Stimulated activated CD8-positive, alpha-beta memory T cell treated with anti-CD3 and anti-CD28 coated beads, Interleukin-2, amount 100 ng/mL, for 1 hour (primary cell): Measurements from ENCODE around the gene GNPTAB.
A peak's percentile ranks its signal among the peaks of the same experiment; 100 is the strongest.

Experiments
- DNase-seq, 2 donors: peaks; one replicate each; pipeline ENCODE4 v3.0.0-alpha.2; 2020; ENCODE audit warnings: low read depth in 2 of 2

GNPTAB gene

GRCh38 chr12:101804409-101804808 lies 26.4 kb downstream of the GNPTAB start:
- DNase-seq, result no peak

- DNase-seq, result no peak
Observed at GRCh38 chr12:101803978-101804377, 26.8 kb downstream of the GNPTAB start.

DNA sequence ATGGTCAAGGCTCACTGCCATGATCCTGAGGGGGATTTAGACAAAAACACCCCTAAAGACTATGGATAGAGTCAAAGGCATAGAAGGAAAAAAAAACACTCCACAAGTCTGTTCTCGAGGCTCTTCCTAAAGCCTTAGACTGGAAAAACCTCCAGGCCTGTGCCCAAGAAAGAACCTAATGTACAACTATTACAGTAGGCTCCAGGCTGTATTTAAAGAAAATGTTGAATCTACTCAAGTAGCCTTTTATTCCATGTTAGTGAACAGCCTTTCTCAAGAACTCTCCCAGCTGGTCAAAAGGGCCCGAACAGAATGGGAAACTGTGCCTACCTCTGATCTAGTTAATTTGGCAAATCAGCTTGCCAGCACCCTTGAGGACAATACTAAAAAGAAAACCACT lies 28.3 kb downstream of the GNPTAB start:
- DNase-seq, result no peak

GRCh38 chr12:101799774-101800173 lies 31.0 kb downstream of the GNPTAB start:
- DNase-seq, result no peak

GRCh38 chr12:101795786-101796185 lies 35.0 kb downstream of the GNPTAB start:
- DNase-seq, result no peak

- DNase-seq, result no peak
Observed at GRCh38 chr12:101795013-101795412, 35.7 kb downstream of the GNPTAB start.

DNA sequence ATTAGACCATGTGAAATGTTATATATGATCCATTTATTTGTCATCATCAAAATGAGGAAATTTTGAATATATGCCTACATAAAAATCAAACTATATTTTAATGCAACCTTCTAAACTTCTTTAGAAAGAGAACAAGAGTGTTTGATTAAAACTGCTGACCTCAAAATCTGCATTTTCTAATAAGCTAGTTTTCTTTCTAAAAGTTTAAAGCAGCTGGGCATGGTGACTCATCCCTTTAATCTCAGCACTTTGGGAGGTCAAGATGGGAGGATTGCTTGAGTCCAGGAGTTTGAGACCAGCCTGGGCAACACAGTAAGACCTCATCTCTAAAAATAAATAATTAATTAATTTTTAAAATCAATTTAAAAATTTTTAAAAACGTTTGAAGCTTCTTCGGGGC lies 36.2 kb downstream of the GNPTAB start:
- DNase-seq, result no peak

- no peak for DNase-seq
Observed at GRCh38 chr12:101793401-101793800, 37.4 kb downstream of the GNPTAB start.

DNA sequence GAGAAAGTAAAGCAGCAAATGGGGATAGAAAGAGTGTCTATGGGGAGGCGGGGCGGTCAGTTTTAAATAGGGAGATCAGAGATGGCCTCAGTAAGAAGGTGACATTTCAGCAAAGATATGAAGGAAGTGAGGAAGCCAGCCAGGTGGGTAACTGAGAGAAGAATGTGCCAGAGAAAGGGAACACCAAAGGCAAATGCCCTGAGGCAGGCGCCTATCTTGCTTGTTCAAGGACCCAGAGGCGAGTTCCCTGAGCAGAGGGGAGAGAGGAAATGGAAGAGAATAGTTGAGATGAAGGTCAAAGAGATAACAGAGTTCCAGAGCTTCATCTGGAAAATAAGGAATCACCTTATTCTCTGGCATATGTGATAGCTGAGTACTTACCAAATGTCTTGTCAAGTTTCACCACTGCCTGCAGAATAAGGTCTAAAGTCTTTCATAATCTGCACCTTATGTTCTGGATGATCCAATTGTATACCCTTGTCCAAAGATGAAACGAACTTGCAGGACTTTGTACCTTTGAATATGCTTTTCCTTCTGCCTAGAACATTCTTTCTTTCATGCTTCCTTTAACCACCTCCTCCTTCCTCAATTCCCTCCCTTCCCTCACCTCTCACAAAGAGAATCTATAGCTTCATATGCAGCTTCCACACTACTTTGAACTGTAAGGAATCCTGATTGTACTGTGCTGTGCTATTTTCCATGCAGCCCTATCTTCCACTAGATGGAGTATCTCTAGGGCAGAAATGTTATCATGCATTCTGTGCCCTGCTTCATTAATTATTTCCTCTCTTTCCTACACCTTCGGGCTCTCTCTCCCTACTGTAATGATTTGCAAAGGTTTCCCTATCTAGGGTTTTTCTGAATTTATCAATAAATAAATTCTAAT lies 38.5 kb downstream of the GNPTAB start:
- DNase-seq, result no peak

GRCh38 chr12:101789171-101789570 lies 41.6 kb downstream of the GNPTAB start:
- DNase-seq, result no peak

GRCh38 chr12:101785671-101786070 lies 45.1 kb downstream of the GNPTAB start:
- no peak for DNase-seq

DNA sequence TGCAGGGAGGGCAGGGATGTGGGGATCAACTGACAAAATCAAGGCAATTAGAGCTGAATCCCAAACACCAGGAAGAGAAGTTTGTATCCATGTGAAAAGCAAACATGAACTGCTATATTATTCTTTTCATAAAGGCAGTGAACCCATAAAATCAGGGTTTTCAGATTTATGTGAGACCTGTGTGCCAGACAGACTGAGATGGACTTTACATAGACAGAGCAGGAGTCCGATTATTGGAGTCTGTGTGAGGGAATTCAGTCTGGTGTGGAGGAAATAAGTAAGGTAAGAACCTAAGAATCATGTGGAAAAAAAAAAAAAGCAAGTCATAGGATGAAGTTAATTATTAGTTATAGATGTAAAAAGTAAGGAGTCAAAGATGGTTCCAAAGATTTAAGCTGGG lies 46.4 kb downstream of the GNPTAB start:
- DNase-seq, result no peak

DNA sequence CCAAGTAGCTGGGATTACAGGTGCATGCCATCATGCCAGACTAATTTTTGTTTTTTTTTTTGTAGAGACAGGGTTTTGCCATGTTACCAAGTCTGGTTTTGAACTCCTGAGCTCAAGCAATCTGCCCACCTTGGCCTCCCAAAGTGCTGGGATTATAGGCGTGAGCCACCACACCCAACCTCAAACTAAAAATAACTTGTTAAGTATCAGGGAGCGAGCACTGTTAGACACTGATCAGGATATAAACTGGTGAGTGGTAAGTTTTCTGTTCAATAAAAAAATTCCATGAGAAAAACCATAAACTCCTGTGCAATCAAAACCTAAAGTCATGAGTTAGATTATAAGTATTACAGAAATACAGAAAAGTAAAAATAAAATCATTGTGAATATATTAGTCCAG lies 46.9 kb downstream of the GNPTAB start:
- no peak for DNase-seq

DNA sequence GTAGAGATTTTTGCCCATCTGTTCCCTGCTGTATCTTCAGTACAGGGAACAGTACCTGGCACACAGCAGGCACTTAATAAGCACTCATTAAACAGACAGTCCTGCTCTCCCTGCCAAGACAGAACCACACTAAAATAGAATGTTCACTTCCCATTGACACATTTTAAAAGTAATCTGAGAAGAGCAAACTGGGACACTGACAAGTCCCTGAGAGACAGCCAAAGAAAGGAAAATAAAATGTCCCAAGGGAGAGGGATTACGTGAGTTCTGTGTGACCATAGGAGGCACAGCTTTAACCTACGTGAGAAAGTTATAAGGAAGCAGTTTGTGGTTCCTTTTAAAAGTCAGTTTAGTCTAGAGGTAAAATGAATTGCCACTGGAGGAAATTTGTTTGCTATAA lies 47.6 kb downstream of the GNPTAB start:
- no peak for DNase-seq

DNA sequence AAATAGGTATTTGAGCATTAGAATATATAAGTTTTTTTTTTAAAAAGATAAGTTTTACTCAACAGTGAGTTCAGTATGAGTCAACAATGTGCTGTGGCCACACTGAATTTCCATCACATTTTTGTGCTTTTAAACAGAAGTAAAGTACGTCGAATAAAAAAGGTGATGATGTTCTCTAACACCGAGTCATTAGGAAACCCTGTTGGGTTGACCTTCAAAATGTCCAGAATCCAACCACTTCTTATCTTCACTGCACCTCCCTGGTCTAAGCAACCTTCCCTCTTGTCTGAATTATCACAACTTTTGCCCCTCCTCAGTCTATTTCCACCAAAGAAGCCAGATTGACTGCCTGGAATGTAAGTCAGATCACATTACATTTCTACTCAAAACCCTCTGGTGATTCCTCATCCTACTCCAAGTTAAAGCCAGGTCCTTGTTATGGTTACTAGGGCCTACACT lies 48.5 kb downstream of the GNPTAB start:
- DNase-seq, result no peak

DNA sequence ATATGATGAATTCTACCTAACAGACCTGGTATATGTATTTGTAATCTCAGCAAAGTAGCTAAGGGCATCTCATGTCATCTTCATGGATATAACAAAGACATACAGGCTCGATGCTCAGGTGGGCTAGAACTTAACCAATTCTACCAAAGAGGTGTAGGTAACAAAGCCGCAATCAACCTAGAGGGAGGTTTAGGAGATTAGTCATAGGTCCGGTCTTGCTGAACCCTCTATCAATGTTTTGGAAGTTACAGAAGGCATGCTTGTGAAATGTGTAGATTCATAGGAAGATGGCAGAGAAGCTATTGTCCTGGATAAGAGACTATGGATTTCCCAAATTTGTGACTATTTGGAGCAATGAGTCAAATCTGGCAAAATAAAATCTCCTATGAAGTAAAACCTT lies 48.9 kb downstream of the GNPTAB start:
- no peak for DNase-seq

- no peak for DNase-seq
Observed at GRCh38 chr12:101780599-101780998, 50.2 kb downstream of the GNPTAB start.

- no peak for DNase-seq
Observed at GRCh38 chr12:101779626-101780025, 51.1 kb downstream of the GNPTAB start.

DNA sequence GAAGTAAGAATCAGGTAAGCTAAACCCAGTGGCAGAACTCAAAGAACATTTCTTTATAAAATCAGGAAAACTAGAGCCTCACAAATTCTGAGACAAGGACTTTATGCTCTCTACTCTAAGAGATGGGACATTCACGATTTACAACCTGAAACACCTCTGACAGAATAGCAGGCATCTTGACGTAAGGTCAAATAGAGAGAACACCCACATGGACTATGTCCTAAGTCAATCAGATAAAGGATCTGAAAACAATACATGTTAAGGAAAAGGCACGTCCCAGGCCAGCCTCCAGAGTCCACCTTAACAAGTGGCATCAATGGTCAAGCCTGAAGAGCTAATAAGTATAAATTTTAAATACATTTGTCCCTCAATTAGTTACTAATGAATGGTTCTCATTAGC lies 51.6 kb downstream of the GNPTAB start:
- DNase-seq, result no peak

DNA sequence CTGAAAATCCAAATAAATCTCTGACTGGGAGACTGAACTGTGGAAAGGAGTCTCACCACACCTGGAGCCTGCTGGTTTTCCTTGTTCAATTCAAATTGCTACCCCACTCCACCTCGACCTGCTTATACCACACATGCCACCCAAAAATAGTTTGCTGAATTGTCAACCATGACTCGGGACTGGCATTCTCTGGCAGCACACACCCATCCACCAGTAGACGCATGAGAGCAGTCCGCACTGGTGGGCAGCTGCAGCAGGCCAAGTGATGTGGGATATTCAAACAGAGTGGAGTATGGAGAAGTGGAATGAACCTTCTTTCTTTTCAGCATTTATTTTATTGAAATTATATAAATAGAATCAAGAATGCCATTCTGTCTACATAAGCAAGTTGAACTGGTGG lies 52.8 kb downstream of the GNPTAB start:
- no peak for DNase-seq

- DNase-seq, result no peak
Observed at GRCh38 chr12:101777485-101777884, 53.3 kb downstream of the GNPTAB start.

- DNase-seq, result no peak
Observed at GRCh38 chr12:101775816-101776215, 54.9 kb downstream of the GNPTAB start.

- DNase-seq, result peak; percentile 41 to 45
Observed at GRCh38 chr12:101773650-101774162, 57.1 kb downstream of the GNPTAB start.
